Activated naive CD8-positive, alpha-beta T cell treated with anti-CD3 and anti-CD28 coated beads, Interleukin-2, amount 10 ng/mL, durations not matched to agents 7 days and 5 days (primary cell): ENCODE data around the gene SERPINB1. TPM values are rescaled to one million over a fixed set of nuclear protein-coding genes. Genes with fewer than 3 reads are reported as not detected.

Experiments
- ATAC-seq: fragments of 150-1000 bp; cut with Tn5 transposase; one replicate; pipeline ENCODE4 v1.10.0; 2021; ENCODE audit warnings: low read depth, moderate library complexity
- POLR2A ChIA-PET: fragments of 350-600 bp; sonication (Branson Sonifier 250); formaldehyde crosslinking; loops from one replicate; lab custom pipeline; 2021; ENCODE audit warnings: antibody characterized with exemption; lab: Charles Lee
- DNase-seq: peaks from one replicate; pipeline ENCODE4 v3.0.0; 2021
- H3K27ac Mint-ChIP-seq: one replicate; pipeline ENCODE4 v1.8.0; 2022; ENCODE audit warnings: mild to moderate bottlenecking, mixed read lengths
- H3K27me3 Mint-ChIP-seq: one replicate; pipeline ENCODE4 v1.8.0; 2022; ENCODE audit warnings: mild to moderate bottlenecking, moderate library complexity, mixed read lengths
- H3K36me3 Mint-ChIP-seq: one replicate; pipeline ENCODE4 v1.8.0; 2021; ENCODE audit warnings: mild to moderate bottlenecking, mixed read lengths
- H3K4me1 Mint-ChIP-seq: one replicate; pipeline ENCODE4 v1.8.0; 2021; ENCODE audit warnings: mixed read lengths
- H3K4me3 Mint-ChIP-seq: one replicate; pipeline ENCODE4 v1.8.0; 2022; ENCODE audit warnings: mild to moderate bottlenecking, moderate library complexity, mixed read lengths
- H3K9me3 Mint-ChIP-seq: one replicate; pipeline ENCODE4 v1.8.0; 2021; ENCODE audit warnings: mixed read lengths
- microRNA-seq: library from miRNA; unstranded; fragments of <30 nt; microRNA quantifications from one replicate; pipeline ENCODE4 v1.2.0, GENCODE V29; 2022
- total RNA-seq, 2 experiments: library from RNA; stranded (reverse); gene quantifications; one replicate each; pipeline ENCODE4 v1.2.3, GENCODE V29; 2021

The SERPINB1 gene
- total RNA-seq, 2 experiments from 2014 or later = 58.6 to 59.8 TPM

- no peak for DNase-seq
- Mint-ChIP-seq H3K4me3 (no peak overlapping the region), H3K36me3 (peaks cover 29% of the 10 kb centered on the region), H3K27me3 (no peaks in the 10 kb centered on the region), H3K4me1 (peaks cover 6% of the 10 kb centered on the region), H3K27ac (no peak overlapping the region), H3K9me3 (no peaks in the 10 kb centered on the region)
- ATAC-seq = no peak
- POLR2A ChIA-PET = no interaction called here
Observed at GRCh38 chr6:2784930-2785329, 56.7 kb downstream of the SERPINB1 start.

GRCh38 chr6:2784061-2784460 lies 57.6 kb downstream of the SERPINB1 start:
- H3K27me3 Mint-ChIP-seq = no peaks in the 10 kb centered on the region
- H3K27ac Mint-ChIP-seq = no peak overlapping the region
- H3K9me3 Mint-ChIP-seq = no peaks in the 10 kb centered on the region
- H3K4me1 Mint-ChIP-seq = peaks cover 6% of the 10 kb centered on the region
- DNase-seq = no peak
- POLR2A ChIA-PET = interaction anchor here (1.1 kb wide), 1 partner anchor 204 kb away, joined by 3 read pairs; no protein-coding TSS in a partner anchor
- peaks cover 35% of the 10 kb centered on the region for H3K36me3 Mint-ChIP-seq
- no peak for ATAC-seq
- H3K4me3 Mint-ChIP-seq = no peak overlapping the region

GRCh38 chr6:2783188-2783963 lies 58.3 kb downstream of the SERPINB1 start:
- H3K27me3 Mint-ChIP-seq = no peaks in the 10 kb centered on the region
- DNase-seq (no peak), ATAC-seq (no peak)
- peaks cover 36% of the 10 kb centered on the region for H3K36me3 Mint-ChIP-seq
- H3K4me1 Mint-ChIP-seq = peaks cover 6% of the 10 kb centered on the region
- H3K4me3 Mint-ChIP-seq = no peak overlapping the region
- POLR2A ChIA-PET = interaction anchor here (1.1 kb wide), 1 partner anchor 204 kb away, joined by 3 read pairs; no protein-coding TSS in a partner anchor
- H3K9me3 Mint-ChIP-seq = no peaks in the 10 kb centered on the region
- no peak overlapping the region for H3K27ac Mint-ChIP-seq

GRCh38 chr6:2782825-2783187 lies 58.9 kb downstream of the SERPINB1 start:
- DNase-seq (no peak), ATAC-seq (no peak)
- POLR2A ChIA-PET = no interaction called here
- H3K9me3 Mint-ChIP-seq = no peaks in the 10 kb centered on the region
- no peaks in the 10 kb centered on the region for H3K27me3 Mint-ChIP-seq
- peaks cover 34% of the 10 kb centered on the region for H3K36me3 Mint-ChIP-seq
- no peak overlapping the region for H3K4me3 Mint-ChIP-seq
- no peak overlapping the region for H3K27ac Mint-ChIP-seq
- H3K4me1 Mint-ChIP-seq = peaks cover 6% of the 10 kb centered on the region

- POLR2A ChIA-PET = no interaction called here
- peaks cover 9% of the 10 kb centered on the region for H3K4me1 Mint-ChIP-seq
- DNase-seq (no peak), ATAC-seq (no peak)
- no peaks in the 10 kb centered on the region for H3K27me3 Mint-ChIP-seq
- H3K9me3 Mint-ChIP-seq = no peaks in the 10 kb centered on the region
- no peak overlapping the region for H3K4me3 Mint-ChIP-seq
- H3K27ac Mint-ChIP-seq = no peak overlapping the region
- peaks cover 30% of the 10 kb centered on the region for H3K36me3 Mint-ChIP-seq
Observed at GRCh38 chr6:2782356-2782708, 59.3 kb downstream of the SERPINB1 start.

Small RNAs within 50 kb of the gene (microRNA-seq; reads per million reads assigned to microRNA genes)
- 3.5 reads per million for gene MIR4645

Other genes with a start within 250 kb of the SERPINB1 start
- under 1 TPM; 0.33 to 0.62 TPM for gene MYLK4, start 90.9 kb downstream of the SERPINB1 start, total RNA-seq
- gene WRNIP1, start 76.5 kb downstream of the SERPINB1 start, total RNA-seq = 10 to 100 TPM; 45.4 to 46.7 TPM
- 10 to 100 TPM; 56.4 to 56.8 TPM for gene SERPINB9, start 61.4 kb upstream of the SERPINB1 start, total RNA-seq
- 10 to 100 TPM; 85.3 to 85.6 TPM for gene SERPINB6, start 129.7 kb upstream of the SERPINB1 start, total RNA-seq
- 10 to 100 TPM; 17.0 to 17.5 TPM for gene NQO2, start 158.0 kb upstream of the SERPINB1 start, total RNA-seq
- 10 to 100 TPM; 31.9 to 32.6 TPM for gene RIPK1, start 226.6 kb upstream of the SERPINB1 start, total RNA-seq